ENCODE measurements around the gene S100A3. TPM values are rescaled to one million over a fixed set of nuclear protein-coding genes. Genes with fewer than 3 reads are reported as not detected.

Gene S100A3
- total and polyA plus RNA-seq, 2 of the 13 experiments (the other 11 are each of a cell fraction or from before 2014, with no cell fraction given) = 2.5 to 4.5 TPM

GRCh38 chr1:153568367-153569099 lies 19.5 kb upstream of the S100A3 start (continued):
- TF ChIP-seq TSC22D2 (CRISPR knock-in tag; IDR thresholded peaks at IDR 0.05; ENCODE audit: borderline replicate concordance) (peak; percentile 19; the same call in 1 of the 2 replicates), ZNF225 (CRISPR knock-in tag; IDR thresholded peaks at IDR 0.05) (no peak), GRHL1 (CRISPR knock-in tag; conservative IDR thresholded peaks at IDR 0.05) (no peak), ZNF773 (CRISPR knock-in tag; IDR thresholded peaks at IDR 0.05; ENCODE audit: borderline replicate concordance) (no peak), KLF11 (CRISPR knock-in tag; IDR thresholded peaks at IDR 0.05) (0 out of 2 replicates have a peak, but pooled peaks have one; percentile 29), PLRG1 (conservative IDR thresholded peaks at IDR 0.05) (no peak), YY1 (IDR thresholded peaks at IDR 0.05; ENCODE audit: insufficient read depth, insufficient replicate concordance, low read depth, low read length) (peak; percentile 56)
- TF ChIP-seq, protein P1, sequence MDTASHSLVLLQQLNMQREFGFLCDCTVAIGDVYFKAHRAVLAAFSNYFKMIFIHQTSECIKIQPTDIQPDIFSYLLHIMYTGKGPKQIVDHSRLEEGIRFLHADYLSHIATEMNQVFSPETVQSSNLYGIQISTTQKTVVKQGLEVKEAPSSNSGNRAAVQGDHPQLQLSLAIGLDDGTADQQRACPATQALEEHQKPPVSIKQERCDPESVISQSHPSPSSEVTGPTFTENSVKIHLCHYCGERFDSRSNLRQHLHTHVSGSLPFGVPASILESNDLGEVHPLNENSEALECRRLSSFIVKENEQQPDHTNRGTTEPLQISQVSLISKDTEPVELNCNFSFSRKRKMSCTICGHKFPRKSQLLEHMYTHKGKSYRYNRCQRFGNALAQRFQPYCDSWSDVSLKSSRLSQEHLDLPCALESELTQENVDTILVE (CRISPR knock-in tag; IDR thresholded peaks at IDR 0.05) = 0 out of 2 replicates have a peak, but pooled peaks have one; percentile 43
- TF ChIP-seq, protein P2, sequence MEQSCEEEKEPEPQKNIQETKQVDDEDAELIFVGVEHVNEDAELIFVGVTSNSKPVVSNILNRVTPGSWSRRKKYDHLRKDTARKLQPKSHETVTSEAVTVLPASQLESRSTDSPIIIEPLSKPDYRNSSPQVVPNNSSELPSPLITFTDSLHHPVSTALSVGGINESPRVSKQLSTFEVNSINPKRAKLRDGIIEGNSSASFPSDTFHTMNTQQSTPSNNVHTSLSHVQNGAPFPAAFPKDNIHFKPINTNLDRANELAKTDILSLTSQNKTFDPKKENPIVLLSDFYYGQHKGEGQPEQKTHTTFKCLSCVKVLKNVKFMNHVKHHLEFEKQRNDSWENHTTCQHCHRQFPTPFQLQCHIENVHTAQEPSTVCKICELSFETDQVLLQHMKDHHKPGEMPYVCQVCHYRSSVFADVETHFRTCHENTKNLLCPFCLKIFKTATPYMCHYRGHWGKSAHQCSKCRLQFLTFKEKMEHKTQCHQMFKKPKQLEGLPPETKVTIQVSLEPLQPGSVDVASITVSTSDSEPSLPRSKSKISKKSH (CRISPR knock-in tag; IDR thresholded peaks at IDR 0.05; ENCODE audit: borderline replicate concordance) = 0 out of 2 replicates have a peak, but pooled peaks have one; percentile 27

All from HepG2 (cell line).